Caco-2 (cell line): ENCODE results near the gene NT5DC1. TPM values are rescaled to one million over a fixed set of nuclear protein-coding genes. Genes with fewer than 3 reads are reported as not detected.

Source experiments
- BruUV-seq: library from RNA; stranded (reverse); fragments of 400-500 nt; replicated peaks from 2 replicates; lab custom pipeline; 2021; lab: Mats Ljungman, UMichigan
- CTCF ChIA-PET: fragments of 300-600 bp; sonication (Branson Sonifier 250); formaldehyde crosslinking; loops from one replicate; lab custom pipeline; 2022; ENCODE audit warnings: antibody characterized with exemption; lab: Charles Lee
- POLR2A ChIA-PET: fragments of 300-600 bp; sonication (Branson Sonifier 250); formaldehyde crosslinking; loops from one replicate; lab custom pipeline; 2022; ENCODE audit warnings: antibody characterized with exemption; lab: Charles Lee
- DNase-seq, 2 experiments: peaks; one replicate each; pipeline versions ENCODE4 v3.0.0 to v3.0.0-alpha.2; 2020 to 2022
- H3K27me3 ChIP-seq: replicated peaks from 2 replicates; pipeline ENCODE4 v1.6.0; 2011; ENCODE audit warnings: low read length; ENCODE audit not compliant: control insufficient read depth, insufficient read depth
- H3K36me3 ChIP-seq: 2 replicates; pipeline ENCODE4 v1.5.1; 2011; ENCODE audit warnings: low read length; ENCODE audit not compliant: control insufficient read depth, insufficient read depth
- H3K4me1 ChIP-seq: fragments of 250-450 bp; sonication (Bioruptor Pico); 2 replicates; pipeline ENCODE4 v1.5.1; 2020; ENCODE audit warnings: mild to moderate bottlenecking
- H3K4me3 ChIP-seq: 2 replicates; pipeline ENCODE4 v1.5.1; 2011; ENCODE audit warnings: low read depth, mild to moderate bottlenecking, control low read depth, low read length
- H3K9me3 ChIP-seq: fragments of 250-450 bp; sonication (Bioruptor Pico); 2 replicates; pipeline ENCODE4 v1.5.1; 2020; ENCODE audit warnings: mild to moderate bottlenecking, moderate library complexity
- H3K27ac Mint-ChIP-seq: one replicate; pipeline ENCODE4 v1.8.0; 2022; ENCODE audit warnings: mixed read lengths; ENCODE audit not compliant: unreplicated experiment
- H3K27me3 Mint-ChIP-seq: one replicate; pipeline ENCODE4 v1.8.0; 2022; ENCODE audit warnings: mixed read lengths; ENCODE audit not compliant: insufficient read depth, unreplicated experiment
- H3K36me3 Mint-ChIP-seq: one replicate; pipeline ENCODE4 v1.8.0; 2022; ENCODE audit warnings: mild to moderate bottlenecking, mixed read lengths; ENCODE audit not compliant: insufficient read depth, unreplicated experiment
- H3K4me1 Mint-ChIP-seq: one replicate; pipeline ENCODE4 v1.8.0; 2022; ENCODE audit warnings: low read depth, mixed read lengths; ENCODE audit not compliant: unreplicated experiment
- H3K4me3 Mint-ChIP-seq: one replicate; pipeline ENCODE4 v1.8.0; 2022; ENCODE audit warnings: mild to moderate bottlenecking, moderate library complexity, mixed read lengths; ENCODE audit not compliant: unreplicated experiment
- H3K9me3 Mint-ChIP-seq: one replicate; pipeline ENCODE4 v1.8.0; 2022; ENCODE audit warnings: mixed read lengths; ENCODE audit not compliant: unreplicated experiment
- intact Hi-C: fragments of 100-400 bp; cut with micrococcal nuclease; formaldehyde crosslinking; loops from one replicate; pipeline ENCODE4 v1.10.0; 2022; ENCODE audit not compliant: unreplicated experiment
- total RNA-seq: library from RNA; stranded (reverse); gene quantifications from 2 replicates; pipeline ENCODE4 v1.2.3, GENCODE V29; 2022
- TF ChIP-seq, protein P1 (sequence below), 2 experiments: fragments of 200-600 bp in 1 of 2; IDR thresholded peaks; 1 replicate in 1 of 2; 2 replicates in 1 of 2; pipeline versions ENCODE4 v1.5.1 to v1.8.0; 2011 to 2022; ENCODE audit warnings: antibody characterized with exemption in 1 of 2, control low read depth in 1 of 2, inconsistent platforms in 1 of 2, low read depth in 1 of 2, low read length in 1 of 2, mild to moderate bottlenecking in 1 of 2, moderate library complexity in 1 of 2; ENCODE audit not compliant: insufficient read depth in 1 of 2, severe bottlenecking in 1 of 2, unreplicated experiment in 1 of 2

The NT5DC1 gene
- total RNA-seq, 1 experiment from 2014 or later = 54.3 TPM

DNA sequence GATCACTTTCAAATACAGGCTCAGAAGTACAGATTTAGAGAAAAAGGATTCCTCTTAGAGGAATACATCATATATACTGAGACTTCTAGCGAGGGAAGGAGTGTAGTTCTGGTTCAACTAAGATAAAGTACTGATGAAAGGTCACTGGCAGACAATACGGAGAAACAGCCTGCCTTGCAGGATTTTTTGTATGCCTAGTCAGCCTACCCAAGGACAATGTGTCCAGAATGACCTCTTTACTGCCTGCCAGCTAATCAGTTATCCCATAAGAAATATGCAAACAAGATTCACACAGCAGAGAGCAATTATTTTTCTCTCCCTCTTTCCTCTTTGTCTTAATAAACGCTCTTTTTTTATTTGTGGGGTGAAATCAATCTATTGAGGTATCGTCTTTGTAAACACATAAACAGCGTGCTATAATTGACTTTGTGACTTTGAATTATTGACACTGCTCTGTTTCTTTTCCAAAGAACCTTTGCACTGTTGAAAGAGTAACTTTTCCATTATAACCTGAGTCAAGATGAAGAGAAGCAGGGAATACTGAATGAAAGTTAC is 154.7 kb downstream of the NT5DC1 start:
- Mint-ChIP-seq H3K9me3 (no peaks in the 10 kb centered on the region), H3K4me1 (peaks cover 16% of the 10 kb centered on the region), H3K27ac (no peak overlapping the region), H3K36me3 (peaks cover 6% of the 10 kb centered on the region), H3K27me3 (no peaks in the 10 kb centered on the region), H3K4me3 (no peak overlapping the region)
- Histone ChIP-seq H3K4me1 (peaks cover 19% of the 10 kb centered on the region), H3K4me3 (peak overlapping the region; percentile 20), H3K9me3 (no peaks in the 10 kb centered on the region), H3K36me3 (no peaks in the 10 kb centered on the region; the same call in 1 of the 2 replicates), H3K27me3 (no peaks in the 10 kb centered on the region)
- DNase-seq = peak in 1 of 2 experiments; percentile 48
- ChIA-PET CTCF (interaction anchor here (2.4 kb wide), 1 partner anchor 14 kb away, joined by 16 read pairs; no protein-coding TSS in a partner anchor), POLR2A (no interaction called here)
- intact Hi-C loops = loop anchor here (2.0 to 10.0 kb wide), 3 partner anchors 13 to 241 kb away; partner anchors contain the start of gene TSPYL1
- no TSS peak for BruUV-seq
- TF ChIP-seq, protein P1, sequence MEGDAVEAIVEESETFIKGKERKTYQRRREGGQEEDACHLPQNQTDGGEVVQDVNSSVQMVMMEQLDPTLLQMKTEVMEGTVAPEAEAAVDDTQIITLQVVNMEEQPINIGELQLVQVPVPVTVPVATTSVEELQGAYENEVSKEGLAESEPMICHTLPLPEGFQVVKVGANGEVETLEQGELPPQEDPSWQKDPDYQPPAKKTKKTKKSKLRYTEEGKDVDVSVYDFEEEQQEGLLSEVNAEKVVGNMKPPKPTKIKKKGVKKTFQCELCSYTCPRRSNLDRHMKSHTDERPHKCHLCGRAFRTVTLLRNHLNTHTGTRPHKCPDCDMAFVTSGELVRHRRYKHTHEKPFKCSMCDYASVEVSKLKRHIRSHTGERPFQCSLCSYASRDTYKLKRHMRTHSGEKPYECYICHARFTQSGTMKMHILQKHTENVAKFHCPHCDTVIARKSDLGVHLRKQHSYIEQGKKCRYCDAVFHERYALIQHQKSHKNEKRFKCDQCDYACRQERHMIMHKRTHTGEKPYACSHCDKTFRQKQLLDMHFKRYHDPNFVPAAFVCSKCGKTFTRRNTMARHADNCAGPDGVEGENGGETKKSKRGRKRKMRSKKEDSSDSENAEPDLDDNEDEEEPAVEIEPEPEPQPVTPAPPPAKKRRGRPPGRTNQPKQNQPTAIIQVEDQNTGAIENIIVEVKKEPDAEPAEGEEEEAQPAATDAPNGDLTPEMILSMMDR (IDR thresholded peaks at IDR 0.05; ENCODE audit: insufficient read depth in 1 of 2, low read depth in 1 of 2, low read length in 1 of 2, severe bottlenecking in 1 of 2, unreplicated experiment in 1 of 2) = no peak

DNA sequence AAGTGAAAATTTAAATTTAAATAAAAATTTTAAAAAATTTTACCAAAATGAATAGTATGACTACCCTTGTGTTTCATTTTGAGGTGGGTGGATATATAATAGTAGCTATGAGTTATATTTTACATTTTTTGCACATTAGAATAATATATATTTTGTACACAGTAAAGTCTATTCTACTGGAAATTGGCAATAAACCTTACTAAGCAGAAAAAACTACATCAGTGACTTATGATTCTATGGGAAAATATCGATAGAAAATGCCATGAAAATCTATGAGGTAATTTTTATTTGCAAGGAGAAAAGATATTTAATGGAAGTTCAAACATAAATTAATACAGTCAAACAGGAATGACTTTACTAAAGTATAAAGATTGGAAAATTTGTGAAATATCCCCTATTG is 156.0 kb downstream of the NT5DC1 start:
- CTCF ChIA-PET = no interaction called here
- H3K4me3 Mint-ChIP-seq = no peak overlapping the region
- Histone ChIP-seq H3K9me3 (no peaks in the 10 kb centered on the region), H3K4me3 (no peak overlapping the region), H3K36me3 (no peaks in the 10 kb centered on the region; the same call in 1 of the 2 replicates), H3K27me3 (no peaks in the 10 kb centered on the region), H3K4me1 (peaks cover 19% of the 10 kb centered on the region)
- intact Hi-C loops = loop anchor here (10.0 kb wide), 1 partner anchor 242 kb away; no protein-coding TSS in a partner anchor
- no peaks in the 10 kb centered on the region for H3K36me3 Mint-ChIP-seq
- no peaks in the 10 kb centered on the region for H3K27me3 Mint-ChIP-seq
- BruUV-seq = no TSS peak
- no peak overlapping the region for H3K27ac Mint-ChIP-seq
- no peaks in the 10 kb centered on the region for H3K9me3 Mint-ChIP-seq
- POLR2A ChIA-PET = no interaction called here
- TF ChIP-seq, protein P1 (IDR thresholded peaks at IDR 0.05; ENCODE audit: insufficient read depth in 1 of 2, low read depth in 1 of 2, low read length in 1 of 2, severe bottlenecking in 1 of 2, unreplicated experiment in 1 of 2) = no peak
- peaks cover 7% of the 10 kb centered on the region for H3K4me1 Mint-ChIP-seq
- no peak for DNase-seq

DNA sequence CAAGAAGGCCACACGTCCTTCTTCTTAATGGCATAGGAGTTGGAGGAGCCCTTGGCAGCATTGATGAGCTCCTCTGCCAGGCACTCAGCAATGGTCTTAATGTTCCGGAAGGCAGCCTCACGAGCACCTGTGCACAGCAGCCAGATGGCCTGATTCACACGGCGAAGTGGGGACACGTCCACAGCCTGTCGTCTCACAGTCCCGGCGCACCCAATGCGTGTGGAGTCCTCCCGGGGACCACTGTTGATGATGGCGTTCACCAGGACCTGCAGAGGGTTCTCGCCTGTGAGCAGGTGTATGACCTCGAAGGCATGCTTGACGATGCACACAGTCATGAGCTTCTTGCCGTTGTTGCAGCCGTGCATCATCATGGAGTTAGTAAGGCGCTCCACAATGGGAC is 157.9 kb downstream of the NT5DC1 start:
- Histone ChIP-seq H3K36me3 (no peaks in the 10 kb centered on the region), H3K4me3 (no peak overlapping the region), H3K4me1 (peaks cover 19% of the 10 kb centered on the region), H3K27me3 (no peaks in the 10 kb centered on the region), H3K9me3 (0 out of 2 replicates have a peak, but pooled peaks cover 5% of the 10 kb centered on the region)
- intact Hi-C loops = loop anchor here (10.0 kb wide), 1 partner anchor 244 kb away; no protein-coding TSS in a partner anchor
- Mint-ChIP-seq H3K27ac (no peak overlapping the region), H3K27me3 (no peaks in the 10 kb centered on the region), H3K4me3 (no peak overlapping the region), H3K36me3 (no peaks in the 10 kb centered on the region), H3K9me3 (no peaks in the 10 kb centered on the region), H3K4me1 (no peaks in the 10 kb centered on the region)
- TF ChIP-seq, protein P1 (IDR thresholded peaks at IDR 0.05; ENCODE audit: insufficient read depth in 1 of 2, low read depth in 1 of 2, low read length in 1 of 2, severe bottlenecking in 1 of 2, unreplicated experiment in 1 of 2) = no peak
- DNase-seq = no peak
- CTCF ChIA-PET = no interaction called here
- BruUV-seq = no TSS peak
- POLR2A ChIA-PET = no interaction called here
